Colonic mucosa (tissue), 4 donors: ENCODE measurements around the gene TDRD6. TPM values are rescaled to one million over a fixed set of nuclear protein-coding genes. Genes with fewer than 3 reads are reported as not detected.

ENCODE experiments used
- DNase-seq: peaks from one replicate; pipeline ENCODE4 v3.0.0-alpha.2; 2020
- H3K27ac ChIP-seq: fragments of 200-600 bp; one replicate; pipeline ENCODE4 v1.8.0; 2021
- H3K27me3 ChIP-seq: fragments of 200-600 bp; one replicate; pipeline ENCODE4 v1.8.0; 2021
- H3K36me3 ChIP-seq: fragments of 200-600 bp; one replicate; pipeline ENCODE4 v1.8.0; 2021
- H3K4me1 ChIP-seq: fragments of 200-600 bp; one replicate; pipeline ENCODE4 v1.8.0; 2021; ENCODE audit warnings: mild to moderate bottlenecking
- H3K4me3 ChIP-seq: fragments of 200-600 bp; one replicate; pipeline ENCODE4 v1.8.0; 2021
- H3K9ac ChIP-seq, 2 donors: one replicate each; pipeline ENCODE4 v1.7.0; 2013; ENCODE audit warnings: control low read depth in 2 of 2, low read depth in 2 of 2, low read length in 2 of 2
- H3K9me3 ChIP-seq: fragments of 200-600 bp; one replicate; pipeline ENCODE4 v1.8.0; 2021
- intact Hi-C: fragments of 100-400 bp; cut with DNase I; formaldehyde crosslinking; loops from one replicate; pipeline ENCODE4 v1.14.1; 2022
- total RNA-seq, 2 donors: library from RNA; stranded (reverse); fragmentation: NEBNext Ultra II Directional in 1 of 2; extraction: Animal tissue kit (Norgen Biotek cat#: 25700) in 1 of 2; gene quantifications; one replicate each; pipeline ENCODE4 v1.2.1, GENCODE V29; 2021
- TF ChIP-seq, protein P1 (sequence below): fragments of 200-600 bp; IDR thresholded peaks from one replicate; pipeline ENCODE4 v1.8.0; 2022; ENCODE audit warnings: antibody characterized with exemption, mild to moderate bottlenecking
- donor health status: healthy.
- donor health status: DM: no; HTN: no; CAD: no.
- donor health status: DM: no; HTN: no; CAD: no.

The TDRD6 gene, protein sequence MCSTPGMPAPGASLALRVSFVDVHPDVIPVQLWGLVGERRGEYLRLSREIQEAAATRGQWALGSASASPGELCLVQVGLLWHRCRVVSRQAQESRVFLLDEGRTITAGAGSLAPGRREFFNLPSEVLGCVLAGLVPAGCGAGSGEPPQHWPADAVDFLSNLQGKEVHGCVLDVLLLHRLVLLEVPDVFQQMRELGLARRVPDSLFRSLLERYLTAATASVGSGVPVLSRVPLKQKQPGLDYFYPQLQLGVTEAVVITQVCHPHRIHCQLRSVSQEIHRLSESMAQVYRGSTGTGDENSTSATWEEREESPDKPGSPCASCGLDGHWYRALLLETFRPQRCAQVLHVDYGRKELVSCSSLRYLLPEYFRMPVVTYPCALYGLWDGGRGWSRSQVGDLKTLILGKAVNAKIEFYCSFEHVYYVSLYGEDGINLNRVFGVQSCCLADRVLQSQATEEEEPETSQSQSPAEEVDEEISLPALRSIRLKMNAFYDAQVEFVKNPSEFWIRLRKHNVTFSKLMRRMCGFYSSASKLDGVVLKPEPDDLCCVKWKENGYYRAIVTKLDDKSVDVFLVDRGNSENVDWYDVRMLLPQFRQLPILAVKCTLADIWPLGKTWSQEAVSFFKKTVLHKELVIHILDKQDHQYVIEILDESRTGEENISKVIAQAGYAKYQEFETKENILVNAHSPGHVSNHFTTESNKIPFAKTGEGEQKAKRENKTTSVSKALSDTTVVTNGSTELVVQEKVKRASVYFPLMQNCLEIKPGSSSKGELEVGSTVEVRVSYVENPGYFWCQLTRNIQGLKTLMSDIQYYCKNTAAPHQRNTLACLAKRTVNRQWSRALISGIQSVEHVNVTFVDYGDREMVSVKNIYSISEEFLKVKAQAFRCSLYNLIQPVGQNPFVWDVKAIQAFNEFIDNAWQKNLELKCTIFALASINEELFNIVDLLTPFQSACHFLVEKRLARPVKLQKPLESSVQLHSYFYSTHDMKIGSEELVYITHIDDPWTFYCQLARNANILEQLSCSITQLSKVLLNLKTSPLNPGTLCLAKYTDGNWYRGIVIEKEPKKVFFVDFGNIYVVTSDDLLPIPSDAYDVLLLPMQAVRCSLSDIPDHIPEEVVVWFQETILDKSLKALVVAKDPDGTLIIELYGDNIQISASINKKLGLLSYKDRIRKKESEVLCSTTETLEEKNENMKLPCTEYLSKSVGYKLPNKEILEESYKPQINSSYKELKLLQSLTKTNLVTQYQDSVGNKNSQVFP (N-terminal part only)
- total RNA-seq: under 1 TPM; 0.08 to 0.40 TPM

DNA sequence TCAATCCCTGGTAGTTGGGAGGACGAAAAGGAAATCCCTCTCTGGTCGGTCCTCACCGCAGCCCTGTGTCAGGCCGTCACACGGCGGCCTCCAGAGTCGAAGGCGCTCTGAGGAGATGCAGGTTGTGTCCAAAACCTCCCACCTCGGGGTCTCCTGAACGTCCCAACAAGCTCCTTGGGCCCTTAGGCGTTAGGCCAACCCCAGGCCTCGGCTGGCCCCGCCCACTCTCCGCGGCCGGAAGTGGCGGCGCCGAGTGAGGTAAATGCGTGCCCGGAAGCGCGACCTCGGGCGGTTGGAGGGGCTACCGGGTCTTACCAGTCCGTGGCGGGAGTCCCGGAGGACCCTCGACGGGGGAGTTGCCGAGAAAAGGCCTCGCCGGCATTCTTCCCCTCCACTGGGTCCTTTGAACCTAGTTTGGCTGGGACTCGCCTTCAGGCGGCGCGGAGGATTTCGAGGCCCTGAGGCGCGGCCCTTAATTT is at the start of gene TDRD6:
TSS of gene TDRD6 (plus strand) at position 267 of the 479 bp plus-strand sequence. CDS start 244 bp downstream, outside the sequence.
- Histone ChIP-seq H3K27me3 (no peaks in the 10 kb centered on the region), H3K36me3 (no peaks in the 10 kb centered on the region), H3K4me1 (no peaks in the 10 kb centered on the region), H3K4me3 (no peak within 1 kb of the TSS), H3K9me3 (no peaks in the 10 kb centered on the region), H3K27ac (no peak within 1 kb of the TSS), H3K9ac (no peak within 1 kb of the TSS)
- no peak for DNase-seq
- TF ChIP-seq, protein P1, sequence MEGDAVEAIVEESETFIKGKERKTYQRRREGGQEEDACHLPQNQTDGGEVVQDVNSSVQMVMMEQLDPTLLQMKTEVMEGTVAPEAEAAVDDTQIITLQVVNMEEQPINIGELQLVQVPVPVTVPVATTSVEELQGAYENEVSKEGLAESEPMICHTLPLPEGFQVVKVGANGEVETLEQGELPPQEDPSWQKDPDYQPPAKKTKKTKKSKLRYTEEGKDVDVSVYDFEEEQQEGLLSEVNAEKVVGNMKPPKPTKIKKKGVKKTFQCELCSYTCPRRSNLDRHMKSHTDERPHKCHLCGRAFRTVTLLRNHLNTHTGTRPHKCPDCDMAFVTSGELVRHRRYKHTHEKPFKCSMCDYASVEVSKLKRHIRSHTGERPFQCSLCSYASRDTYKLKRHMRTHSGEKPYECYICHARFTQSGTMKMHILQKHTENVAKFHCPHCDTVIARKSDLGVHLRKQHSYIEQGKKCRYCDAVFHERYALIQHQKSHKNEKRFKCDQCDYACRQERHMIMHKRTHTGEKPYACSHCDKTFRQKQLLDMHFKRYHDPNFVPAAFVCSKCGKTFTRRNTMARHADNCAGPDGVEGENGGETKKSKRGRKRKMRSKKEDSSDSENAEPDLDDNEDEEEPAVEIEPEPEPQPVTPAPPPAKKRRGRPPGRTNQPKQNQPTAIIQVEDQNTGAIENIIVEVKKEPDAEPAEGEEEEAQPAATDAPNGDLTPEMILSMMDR: no peak
- intact Hi-C loops: no loop called here

DNA sequence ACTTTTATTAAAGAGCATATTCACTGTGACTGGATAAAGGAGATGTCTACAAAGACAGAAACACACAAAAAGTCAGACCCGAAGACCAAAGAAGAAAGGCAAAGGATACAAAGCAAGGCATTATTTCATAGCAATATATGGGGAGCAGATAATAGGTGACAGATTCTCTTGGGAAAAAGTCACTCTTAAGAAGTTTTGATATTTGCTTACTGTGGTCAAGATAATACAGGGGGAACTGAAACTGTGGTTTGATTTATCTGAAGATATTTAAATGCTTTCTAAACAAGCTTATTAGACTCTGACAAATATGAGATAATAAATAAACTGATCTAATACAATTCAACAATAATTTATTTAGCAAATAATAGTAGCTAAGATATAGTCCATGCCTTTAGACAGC is 49.8 kb upstream of the TDRD6 start:
- no peak overlapping the region for H3K9ac ChIP-seq
- no peak overlapping the region for H3K4me3 ChIP-seq
- no peak for DNase-seq
- no peaks in the 10 kb centered on the region for H3K36me3 ChIP-seq
- TF ChIP-seq, protein P1: no peak
- H3K27me3 ChIP-seq: no peaks in the 10 kb centered on the region
- H3K9me3 ChIP-seq: no peaks in the 10 kb centered on the region
- H3K4me1 ChIP-seq: no peaks in the 10 kb centered on the region
- no peak overlapping the region for H3K27ac ChIP-seq
- intact Hi-C loops: no loop called here

DNA sequence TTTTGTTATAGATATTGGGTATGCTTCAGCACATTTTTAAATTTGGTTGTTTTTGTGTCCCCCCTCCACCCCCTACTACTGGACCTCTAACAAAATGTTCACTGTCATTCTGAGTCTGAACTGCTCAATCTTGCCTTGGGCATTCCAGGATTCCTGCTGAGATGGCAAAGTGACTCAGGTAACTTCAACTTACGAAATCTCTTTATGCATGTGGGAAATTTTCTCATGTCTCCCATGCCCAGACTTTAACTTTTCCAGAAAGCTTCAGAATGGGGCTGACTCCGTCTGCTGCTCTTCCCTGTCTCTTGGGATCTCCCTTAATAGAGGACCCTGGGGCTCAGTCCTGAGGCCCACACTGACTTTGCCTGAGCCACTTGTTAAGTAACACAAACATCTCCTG is 49.0 kb upstream of the TDRD6 start:
- TF ChIP-seq, protein P1: no peak
- no peaks in the 10 kb centered on the region for H3K36me3 ChIP-seq
- intact Hi-C loops: no loop called here
- H3K9me3 ChIP-seq: no peaks in the 10 kb centered on the region
- no peaks in the 10 kb centered on the region for H3K4me1 ChIP-seq
- H3K4me3 ChIP-seq: no peak overlapping the region
- no peak overlapping the region for H3K27ac ChIP-seq
- no peaks in the 10 kb centered on the region for H3K27me3 ChIP-seq
- no peak overlapping the region for H3K9ac ChIP-seq
- no peak for DNase-seq

DNA sequence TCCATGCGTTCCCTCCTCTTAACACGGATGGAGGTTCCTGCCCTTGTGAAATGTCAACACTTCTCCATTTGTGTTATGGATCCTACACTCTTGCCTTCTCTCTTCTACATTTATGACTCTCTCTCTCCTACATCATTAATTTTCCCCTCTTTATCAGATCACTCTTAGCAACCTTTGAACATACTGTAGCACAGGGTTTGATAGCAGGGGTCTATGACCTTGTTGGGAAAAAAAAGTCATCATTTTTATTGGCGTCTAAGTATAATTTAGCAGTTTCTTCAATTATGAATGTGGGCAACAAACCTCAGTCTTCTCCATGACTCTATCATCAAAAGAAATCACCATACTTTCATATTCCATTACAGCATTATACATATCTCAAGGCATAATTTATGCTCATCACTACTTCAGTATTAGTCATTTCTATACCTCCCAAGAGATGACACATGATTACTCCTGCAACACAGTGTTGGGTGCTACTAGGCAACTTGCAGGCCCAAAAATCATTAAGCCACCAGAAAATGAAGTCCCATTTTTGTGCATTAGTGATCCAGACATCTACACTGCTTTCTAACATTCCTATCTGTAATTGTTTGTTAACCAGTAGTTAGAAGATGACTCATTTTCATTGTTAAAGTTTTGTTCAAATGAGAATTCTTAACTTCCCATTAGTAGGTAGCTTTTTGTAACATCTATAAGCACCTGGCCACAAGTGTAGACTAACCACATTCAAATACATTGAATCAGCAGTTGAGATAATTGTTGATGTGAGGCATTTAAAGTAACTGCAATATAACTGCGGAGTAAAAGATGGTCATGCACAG is 44.5 kb upstream of the TDRD6 start:
- H3K27me3 ChIP-seq: no peaks in the 10 kb centered on the region
- H3K4me1 ChIP-seq: no peaks in the 10 kb centered on the region
- intact Hi-C loops: no loop called here
- no peak overlapping the region for H3K4me3 ChIP-seq
- TF ChIP-seq, protein P1: no peak
- DNase-seq: no peak
- H3K9ac ChIP-seq: no peak overlapping the region
- no peaks in the 10 kb centered on the region for H3K36me3 ChIP-seq
- no peak overlapping the region for H3K27ac ChIP-seq
- H3K9me3 ChIP-seq: no peaks in the 10 kb centered on the region
